HG03565 (cell line): ENCODE results near the gene FAM124B.

Experiments used
- ATAC-seq: cut with Tn5 transposase; IDR thresholded peaks from one replicate; pipeline ENCODE4 v1.9.1; 2021; ENCODE audit warnings: mild to moderate bottlenecking, moderate library complexity; ENCODE audit not compliant: unreplicated experiment

Gene FAM124B, protein sequence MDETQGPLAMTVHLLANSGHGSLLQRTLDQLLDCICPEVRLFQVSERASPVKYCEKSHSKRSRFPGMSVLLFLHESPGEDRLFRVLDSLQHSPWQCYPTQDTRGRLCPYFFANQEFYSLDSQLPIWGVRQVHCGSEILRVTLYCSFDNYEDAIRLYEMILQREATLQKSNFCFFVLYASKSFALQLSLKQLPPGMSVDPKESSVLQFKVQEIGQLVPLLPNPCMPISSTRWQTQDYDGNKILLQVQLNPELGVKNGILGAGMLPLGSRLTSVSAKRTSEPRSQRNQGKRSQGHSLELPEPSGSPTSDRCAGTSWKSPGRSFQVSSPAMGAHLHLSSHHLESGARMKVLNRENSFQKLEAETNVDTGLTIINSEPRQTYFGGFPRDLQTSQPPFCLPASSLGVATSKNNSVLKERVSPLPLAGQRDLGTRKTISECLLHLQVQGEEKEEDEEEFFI

DNA sequence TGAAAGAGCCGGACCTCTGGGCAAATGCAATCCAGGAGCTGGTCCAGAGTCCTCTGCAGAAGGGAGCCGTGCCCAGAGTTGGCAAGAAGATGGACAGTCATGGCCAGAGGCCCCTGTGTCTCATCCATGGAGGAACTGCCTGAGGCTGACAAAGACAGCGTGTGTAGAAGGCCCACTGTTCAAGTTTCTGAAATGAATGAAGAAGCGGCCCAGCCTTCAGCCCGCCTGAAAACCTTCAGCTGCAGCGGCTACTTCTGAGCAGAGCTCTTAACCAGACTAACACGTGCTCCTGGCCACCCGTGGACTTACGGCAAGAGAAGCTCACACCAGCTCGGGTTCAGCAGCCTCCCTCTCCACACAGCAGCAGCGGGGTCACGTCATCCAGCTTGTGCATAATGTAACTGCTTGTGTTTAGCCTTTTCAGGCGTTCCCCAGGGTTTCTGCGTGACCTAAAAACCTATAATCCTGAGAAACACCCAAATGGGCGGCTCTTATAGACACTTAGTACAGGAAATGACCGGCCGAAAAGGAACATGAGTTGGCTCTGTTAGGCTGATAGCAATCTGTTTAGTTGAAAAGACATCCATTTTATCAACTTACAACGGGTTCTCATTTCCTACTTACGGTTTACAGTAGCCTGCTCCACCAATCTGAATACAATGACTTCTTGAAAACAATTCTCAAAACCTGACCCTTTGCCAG lies at the start of gene FAM124B:
TSS of gene FAM124B (minus strand) at position 467 of the 702 bp plus-strand sequence. CDS start at position 128, 339 bp downstream.
- ATAC-seq, result peak; percentile 35

DNA sequence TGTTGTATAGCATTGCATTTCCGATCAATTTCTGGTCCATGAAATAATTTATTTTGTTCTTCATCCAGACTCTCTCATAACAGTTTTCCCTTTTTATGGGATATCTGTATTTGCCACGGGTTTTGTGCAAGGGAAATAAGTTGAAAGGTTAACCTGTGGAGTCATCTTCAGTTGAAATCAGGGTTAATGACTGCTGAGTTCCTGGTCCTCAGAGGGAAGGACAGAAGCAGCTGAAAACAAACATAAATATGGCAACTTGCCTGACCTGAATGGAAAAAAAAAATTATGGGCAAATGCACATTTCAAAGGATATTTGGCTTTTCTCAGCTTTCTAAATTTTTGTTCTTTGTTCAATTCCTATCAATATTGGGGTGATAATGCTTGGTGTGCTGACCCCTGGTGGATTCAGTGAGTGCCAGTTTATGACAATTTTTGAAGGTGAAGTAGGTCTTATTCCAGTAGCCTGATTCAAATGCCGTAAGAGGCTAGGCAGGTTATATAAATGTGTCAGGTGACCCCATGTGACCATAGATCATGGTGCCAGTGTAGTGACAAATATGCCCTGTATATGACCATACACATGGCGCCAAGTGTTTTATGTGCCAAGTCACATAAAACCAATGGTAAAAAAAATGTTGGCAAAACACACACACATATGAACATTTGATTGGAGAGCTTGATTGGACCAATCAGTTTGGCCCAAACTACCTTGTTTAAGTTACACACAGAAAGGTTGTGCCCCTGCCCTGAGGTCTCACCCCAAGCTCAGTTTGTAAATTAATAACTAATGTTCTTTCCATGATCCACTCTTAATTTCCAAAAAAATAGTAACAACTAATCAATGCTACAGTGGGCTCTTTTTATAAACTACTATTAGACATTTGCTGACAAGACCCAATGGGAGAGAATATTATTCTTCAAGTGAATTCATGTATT lies 47.6 kb upstream of the FAM124B start:
- peak; percentile 41 for ATAC-seq

DNA sequence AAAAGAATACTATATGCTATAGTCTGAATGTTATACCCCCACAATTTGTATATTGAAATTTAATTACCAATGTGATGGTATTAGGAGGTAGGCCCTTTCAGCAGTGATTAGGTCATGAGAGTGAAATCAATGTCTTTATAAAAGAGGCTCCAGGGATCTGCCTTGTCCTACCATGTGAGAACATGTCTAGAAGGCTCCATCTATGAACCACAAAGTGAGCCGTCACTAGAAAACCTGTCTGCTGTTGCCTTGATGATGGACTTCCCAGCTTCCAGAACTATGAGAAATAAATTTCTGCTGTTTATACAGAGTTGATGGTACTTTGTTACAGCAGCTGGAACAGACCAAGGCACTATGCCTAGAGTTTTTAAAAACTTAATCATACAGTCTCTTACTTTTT lies 46.3 kb upstream of the FAM124B start:
- ATAC-seq, result no peak

- ATAC-seq, result no peak
Measured at GRCh38 chr2:224444783-224445182, 42.9 kb upstream of the FAM124B start.

DNA sequence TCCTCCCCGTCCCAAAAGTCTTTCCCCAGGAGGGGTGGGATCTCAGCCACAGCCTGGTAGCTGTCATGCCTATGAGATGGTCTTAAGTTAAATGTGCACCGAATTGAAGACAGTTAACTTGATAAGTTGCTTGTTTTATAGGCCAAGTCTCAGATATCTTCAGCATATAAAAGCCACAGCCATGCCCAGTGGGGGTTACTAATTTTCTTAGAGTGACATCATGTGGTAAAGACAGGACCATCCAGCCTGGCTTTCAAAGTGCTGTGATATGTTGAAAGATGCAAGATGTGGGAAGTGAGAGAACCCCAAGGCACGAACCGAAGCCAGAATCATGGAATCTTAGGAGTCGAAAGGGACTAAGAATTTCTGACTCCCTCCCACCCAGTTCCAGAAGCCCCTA lies 42.1 kb upstream of the FAM124B start:
- ATAC-seq, result no peak

GRCh38 chr2:224442071-224442967 lies 40.4 kb upstream of the FAM124B start:
- ATAC-seq, result no peak

DNA sequence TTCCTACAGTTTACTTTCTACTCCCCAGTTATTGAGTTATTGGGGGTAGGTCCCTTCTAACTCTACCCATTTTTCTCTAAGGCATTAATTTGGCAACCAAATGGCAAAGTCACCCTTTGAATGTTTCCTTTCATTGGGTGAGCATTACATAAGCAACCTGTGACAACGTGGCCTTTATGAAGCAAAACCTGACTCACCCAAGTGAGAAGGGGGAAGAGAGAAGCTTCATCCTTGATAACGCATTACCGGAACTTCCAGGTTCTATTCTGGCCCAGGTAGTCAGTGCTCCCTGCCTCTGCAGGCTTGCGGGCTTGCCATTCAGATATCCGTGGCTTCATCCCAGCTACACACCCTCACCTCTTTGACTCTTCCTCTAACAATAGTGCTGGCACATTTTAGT lies 39.1 kb upstream of the FAM124B start:
- no peak for ATAC-seq

DNA sequence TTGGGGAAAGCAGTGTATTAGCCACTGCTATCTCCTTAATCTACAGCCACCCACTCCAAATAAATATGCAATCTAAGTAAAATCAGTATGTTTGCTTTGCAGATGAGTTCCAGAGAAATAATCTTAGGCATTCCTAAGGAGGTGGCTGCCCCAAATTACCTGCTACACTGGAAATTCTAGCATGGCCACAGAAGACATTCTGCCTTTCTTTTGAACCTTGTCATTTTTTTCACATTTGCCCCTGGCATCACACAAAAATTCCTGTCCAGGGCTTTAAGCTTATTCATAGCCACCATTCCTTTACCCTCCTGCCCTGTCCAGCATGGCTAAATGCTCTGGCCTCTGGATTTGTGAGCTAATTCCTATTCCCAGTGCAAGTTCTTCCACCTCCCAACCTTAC lies 36.8 kb upstream of the FAM124B start:
- no peak for ATAC-seq

- ATAC-seq, result no peak
Measured at GRCh38 chr2:224436634-224437033, 34.7 kb upstream of the FAM124B start.

DNA sequence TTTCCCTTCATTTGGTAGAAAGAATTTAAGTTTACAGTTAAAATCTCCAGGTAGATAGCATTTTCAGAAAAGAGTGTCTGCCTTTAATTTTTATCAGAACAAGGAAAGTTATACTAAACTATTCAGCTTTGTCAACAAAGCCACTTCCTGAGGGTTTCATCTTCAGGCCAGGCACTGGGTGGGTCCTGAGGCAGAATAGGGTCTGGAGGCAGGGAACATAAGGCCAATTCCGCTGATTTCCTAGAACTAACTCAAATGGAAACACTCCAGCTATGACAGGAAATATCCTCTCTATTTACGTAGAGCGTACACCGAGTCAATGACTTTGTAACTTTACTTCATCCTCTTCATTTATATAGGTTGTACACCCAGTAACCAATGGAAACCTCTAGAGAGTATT lies 32.7 kb upstream of the FAM124B start:
- ATAC-seq, result no peak

DNA sequence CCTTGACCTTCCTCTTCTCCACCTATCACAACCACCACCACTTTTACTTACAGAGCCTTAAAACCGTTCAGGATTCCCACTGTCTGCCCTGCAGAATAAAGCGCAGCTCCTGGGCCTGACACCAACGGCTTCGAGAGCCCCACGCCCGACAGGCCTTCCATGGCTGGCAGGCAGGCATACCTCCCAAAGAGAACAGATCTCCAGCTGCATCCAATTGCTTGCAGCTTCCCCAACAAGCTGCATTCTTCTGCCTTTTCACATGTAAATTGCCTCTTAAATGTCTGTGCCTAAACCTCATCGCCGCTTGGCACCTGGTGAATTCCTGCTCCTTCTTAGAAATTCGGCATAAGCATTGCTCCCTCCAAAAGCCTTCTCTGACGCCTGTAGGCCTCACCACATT lies 31.5 kb upstream of the FAM124B start:
- no peak for ATAC-seq

GRCh38 chr2:224432003-224432579 lies 30.2 kb upstream of the FAM124B start:
- ATAC-seq, result no peak

DNA sequence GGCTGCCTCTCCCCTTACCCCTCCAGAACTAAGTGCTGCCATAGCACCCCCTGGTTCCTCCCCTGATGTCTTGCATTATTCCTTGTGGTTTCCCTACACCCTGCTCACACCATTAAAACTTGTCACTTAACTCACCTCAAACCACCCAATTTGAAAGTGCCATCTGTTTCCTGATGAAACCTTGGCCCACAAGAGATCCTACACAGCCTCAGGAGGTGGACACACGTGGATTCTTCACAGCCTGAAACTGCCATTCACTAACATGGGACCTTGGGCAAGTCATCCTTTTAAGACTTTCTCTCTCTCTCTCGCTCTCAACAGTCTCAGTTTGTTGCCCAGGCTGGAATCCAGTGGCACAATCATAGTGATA lies 27.5 kb upstream of the FAM124B start:
- ATAC-seq, result no peak

DNA sequence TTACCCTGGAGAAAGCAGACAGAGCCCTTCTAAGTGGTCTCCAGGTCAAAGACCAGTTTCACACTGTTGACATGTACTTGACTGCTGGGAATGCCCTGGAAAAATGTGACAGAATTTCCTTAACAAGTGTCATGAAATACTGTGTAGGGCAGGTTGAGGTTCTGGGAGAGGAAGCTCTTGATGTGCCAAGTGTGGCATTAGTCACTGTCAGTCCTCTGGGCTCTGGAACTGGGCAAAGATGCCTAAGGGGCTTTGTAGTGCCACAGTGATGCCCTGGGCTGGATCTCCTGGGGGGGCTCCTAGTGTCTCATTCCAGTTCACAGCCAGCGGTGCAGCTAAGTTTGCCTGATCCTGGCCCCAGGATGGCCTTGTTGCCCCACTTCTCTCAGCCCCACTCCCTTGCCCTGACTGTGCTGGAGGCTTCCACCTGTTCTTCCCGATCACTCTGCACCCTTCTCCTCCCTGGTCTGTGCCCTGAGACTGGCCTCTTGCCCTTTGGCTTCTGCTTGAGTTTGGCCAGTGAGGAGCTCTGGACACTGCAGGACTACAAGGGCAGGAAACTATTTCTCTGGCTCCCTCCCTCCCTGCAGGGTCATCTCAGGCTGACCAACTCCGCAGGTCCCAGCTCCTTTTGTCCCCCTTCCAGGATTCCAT lies 27.0 kb upstream of the FAM124B start:
- no peak for ATAC-seq

GRCh38 chr2:224427471-224427870 lies 25.6 kb upstream of the FAM124B start:
- ATAC-seq, result no peak

DNA sequence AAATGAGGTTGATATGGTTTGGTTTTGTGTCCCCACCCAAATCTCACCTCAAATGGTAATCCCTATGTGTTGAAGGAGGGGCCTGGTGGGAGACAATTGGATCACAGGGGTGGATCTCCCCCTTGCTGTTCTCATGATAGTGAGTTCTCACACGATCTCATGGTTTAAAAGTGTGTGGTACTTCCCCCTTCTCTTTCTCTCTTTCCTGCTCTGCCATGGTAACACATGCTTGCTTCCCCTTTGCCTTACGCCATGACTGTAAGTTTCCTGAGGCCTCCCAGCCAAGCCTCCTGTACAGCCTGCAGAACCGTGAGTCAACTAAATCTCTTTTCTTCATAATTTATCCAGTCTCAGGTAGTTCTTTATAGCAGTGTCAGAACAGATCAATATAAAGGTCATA lies 24.7 kb upstream of the FAM124B start:
- ATAC-seq, result no peak

GRCh38 chr2:224421065-224421464 lies 19.2 kb upstream of the FAM124B start:
- no peak for ATAC-seq

- ATAC-seq, result no peak
Measured at GRCh38 chr2:224417947-224418346, 16.0 kb upstream of the FAM124B start.

DNA sequence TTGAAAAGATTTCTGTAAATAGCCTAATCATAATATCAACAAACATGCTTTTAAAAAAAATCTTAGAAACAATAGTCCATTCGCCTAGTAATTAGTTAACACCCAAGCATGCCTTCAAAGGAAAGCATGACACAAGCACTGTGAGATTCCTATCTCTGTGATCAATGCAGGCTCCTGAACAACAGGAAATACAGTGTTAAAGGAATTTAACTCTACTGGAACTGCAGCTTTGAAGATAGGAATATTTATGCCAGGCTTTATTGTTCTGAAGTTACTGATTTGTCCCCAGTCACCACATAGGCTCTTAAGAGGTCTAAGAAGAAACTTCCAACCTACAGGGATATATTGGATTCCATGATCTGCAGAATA lies 15.4 kb upstream of the FAM124B start:
- ATAC-seq, result no peak
